SK-N-SH treated with all-trans-retinoic acid at 6 μM for 48 hours (cell line): ENCODE results near the gene FAM171A1.
"Not testable (repeated sequence)": the region's sequence is repeated elsewhere in the genome, so short reads cannot be mapped to it uniquely, and the experiment has no call there.

Source experiments
- ATAC-seq: fragments of 200-7000 bp; cut with Tn5 transposase; 3 replicates; pipeline ENCODE4 v1.9.1; 2020; ENCODE audit warnings: mild to moderate bottlenecking, moderate library complexity
- ARNTL ChIP-seq: fragments of 450-650 bp; formaldehyde crosslinking; IDR thresholded peaks from 2 replicates; pipeline ENCODE4 v1.5.0; 2020; ENCODE audit warnings: low read depth, mild to moderate bottlenecking, moderate library complexity, borderline replicate concordance
- BACH2 ChIP-seq: fragments of 250-450 bp; sonication (Bioruptor Pico); IDR thresholded peaks from 2 replicates; pipeline ENCODE4 v1.9.0; 2021; ENCODE audit warnings: mild to moderate bottlenecking, borderline replicate concordance
- CSDC2 ChIP-seq: fragments of 250-450 bp; sonication (Bioruptor Pico); IDR thresholded peaks from 2 replicates; pipeline ENCODE4 v1.5.0; 2020; ENCODE audit warnings: mild to moderate bottlenecking, moderate library complexity
- ESRRG ChIP-seq: fragments of 250-450 bp; sonication (Bioruptor Pico); IDR thresholded peaks from 2 replicates; pipeline ENCODE4 v1.6.1; 2021; ENCODE audit warnings: mild to moderate bottlenecking
- GLIS3 ChIP-seq: fragments of 250-450 bp; sonication (Bioruptor Pico); IDR thresholded peaks from 2 replicates; pipeline ENCODE4 v1.5.0; 2020; ENCODE audit warnings: mild to moderate bottlenecking, moderate library complexity
- ISL1 ChIP-seq: fragments of 250-450 bp; sonication (Bioruptor Pico); IDR thresholded peaks from 2 replicates; pipeline ENCODE4 v2.1.2; 2022; ENCODE audit warnings: mild to moderate bottlenecking, moderate library complexity
- OSR1 ChIP-seq: fragments of 250-450 bp; sonication (Bioruptor Pico); IDR thresholded peaks from 2 replicates; pipeline ENCODE4 v1.8.0; 2022; ENCODE audit warnings: moderate library complexity, mild to moderate bottlenecking, inconsistent platforms
- POU6F1 ChIP-seq: fragments of 250-450 bp; sonication (Bioruptor Pico); IDR thresholded peaks from 2 replicates; pipeline ENCODE4 v1.8.0; 2021; ENCODE audit warnings: low read depth, mild to moderate bottlenecking, moderate library complexity, borderline replicate concordance
- PPARA ChIP-seq: fragments of 250-450 bp; sonication (Bioruptor Pico); IDR thresholded peaks from 2 replicates; pipeline ENCODE4 v1.5.0; 2020; ENCODE audit warnings: mild to moderate bottlenecking, borderline replicate concordance
- RARB ChIP-seq: fragments of 250-450 bp; sonication (Bioruptor Pico); IDR thresholded peaks from 2 replicates; pipeline ENCODE4 v1.8.0; 2021; ENCODE audit warnings: mild to moderate bottlenecking, moderate library complexity
- SNAI2 ChIP-seq: fragments of 250-450 bp; sonication (Bioruptor Pico); IDR thresholded peaks from 2 replicates; pipeline ENCODE4 v1.5.0; 2020; ENCODE audit warnings: mild to moderate bottlenecking, moderate library complexity
- TCF4 ChIP-seq: fragments of 250-450 bp; sonication (Bioruptor Pico); IDR thresholded peaks from 2 replicates; pipeline ENCODE4 v1.8.0; 2021; ENCODE audit warnings: mild to moderate bottlenecking, moderate library complexity, borderline replicate concordance
- TOX ChIP-seq: fragments of 250-450 bp; sonication (Bioruptor Pico); IDR thresholded peaks from 2 replicates; pipeline ENCODE4 v1.8.0; 2021; ENCODE audit warnings: mild to moderate bottlenecking, moderate library complexity, borderline replicate concordance
- ZC3H10 ChIP-seq: fragments of 250-450 bp; sonication (Bioruptor Pico); IDR thresholded peaks from 2 replicates; pipeline ENCODE4 v1.5.1; 2021; ENCODE audit warnings: mild to moderate bottlenecking, moderate library complexity
- ZFP3 ChIP-seq: fragments of 250-450 bp; sonication (Bioruptor Pico); IDR thresholded peaks from 2 replicates; pipeline ENCODE4 v1.5.0; 2020; ENCODE audit warnings: mild to moderate bottlenecking, moderate library complexity
- ZFP30 ChIP-seq: fragments of 450-650 bp; formaldehyde crosslinking; IDR thresholded peaks from 2 replicates; pipeline ENCODE4 v1.5.0; 2022; ENCODE audit warnings: mild to moderate bottlenecking, moderate library complexity
- ZNF565 ChIP-seq: fragments of 450-650 bp; formaldehyde crosslinking; conservative IDR thresholded peaks from 2 replicates; pipeline ENCODE4 v1.5.0; 2020; ENCODE audit warnings: low read depth, mild to moderate bottlenecking, moderate library complexity
- ZNF70 ChIP-seq: fragments of 450-650 bp; formaldehyde crosslinking; IDR thresholded peaks from 2 replicates; pipeline ENCODE4 v1.5.0; 2020; ENCODE audit warnings: mild to moderate bottlenecking, moderate library complexity
- ZNF8 ChIP-seq: fragments of 450-650 bp; formaldehyde crosslinking; IDR thresholded peaks from 2 replicates; pipeline ENCODE4 v1.5.0; 2020; ENCODE audit warnings: mild to moderate bottlenecking, moderate library complexity
- TF ChIP-seq, protein P1 (sequence below): fragments of 250-450 bp; sonication (Bioruptor Pico); IDR thresholded peaks from 2 replicates; pipeline ENCODE4 v1.5.0; 2020; ENCODE audit warnings: mild to moderate bottlenecking, moderate library complexity
- TF ChIP-seq, protein P2 (sequence below): fragments of 250-450 bp; sonication (Bioruptor Pico); IDR thresholded peaks from 2 replicates; pipeline ENCODE4 v1.8.0; 2020; ENCODE audit warnings: mild to moderate bottlenecking, moderate library complexity, borderline replicate concordance
- TF ChIP-seq, protein P3 (sequence below): fragments of 250-450 bp; sonication (Bioruptor Pico); IDR thresholded peaks from 2 replicates; pipeline ENCODE4 v1.5.1; 2020; ENCODE audit warnings: low read depth, mild to moderate bottlenecking, moderate library complexity

The FAM171A1 gene

GRCh38 chr10:15408557-15408956, 37.5 kb upstream of the FAM171A1 start:
- ATAC-seq = no peak
- no peak for TF ChIP-seq OSR1 (CRISPR knock-in tag)
- TF ChIP-seq TOX (CRISPR knock-in tag) = no peak
- no peak for TF ChIP-seq PPARA
- TF ChIP-seq CSDC2 (CRISPR knock-in tag) = no peak
- TF ChIP-seq ISL1 (CRISPR knock-in tag) = no peak
- TF ChIP-seq POU6F1 = no peak

GRCh38 chr10:15405319-15405718, 34.2 kb upstream of the FAM171A1 start:
- TF ChIP-seq TCF4 (CRISPR knock-in tag) = no peak
- TF ChIP-seq OSR1 (CRISPR knock-in tag) = no peak
- TF ChIP-seq ZFP3 (CRISPR knock-in tag) = no peak
- no peak for TF ChIP-seq GLIS3 (CRISPR knock-in tag)
- TF ChIP-seq POU6F1 = no peak
- no peak for TF ChIP-seq RARB (CRISPR knock-in tag)
- TF ChIP-seq, protein P1, sequence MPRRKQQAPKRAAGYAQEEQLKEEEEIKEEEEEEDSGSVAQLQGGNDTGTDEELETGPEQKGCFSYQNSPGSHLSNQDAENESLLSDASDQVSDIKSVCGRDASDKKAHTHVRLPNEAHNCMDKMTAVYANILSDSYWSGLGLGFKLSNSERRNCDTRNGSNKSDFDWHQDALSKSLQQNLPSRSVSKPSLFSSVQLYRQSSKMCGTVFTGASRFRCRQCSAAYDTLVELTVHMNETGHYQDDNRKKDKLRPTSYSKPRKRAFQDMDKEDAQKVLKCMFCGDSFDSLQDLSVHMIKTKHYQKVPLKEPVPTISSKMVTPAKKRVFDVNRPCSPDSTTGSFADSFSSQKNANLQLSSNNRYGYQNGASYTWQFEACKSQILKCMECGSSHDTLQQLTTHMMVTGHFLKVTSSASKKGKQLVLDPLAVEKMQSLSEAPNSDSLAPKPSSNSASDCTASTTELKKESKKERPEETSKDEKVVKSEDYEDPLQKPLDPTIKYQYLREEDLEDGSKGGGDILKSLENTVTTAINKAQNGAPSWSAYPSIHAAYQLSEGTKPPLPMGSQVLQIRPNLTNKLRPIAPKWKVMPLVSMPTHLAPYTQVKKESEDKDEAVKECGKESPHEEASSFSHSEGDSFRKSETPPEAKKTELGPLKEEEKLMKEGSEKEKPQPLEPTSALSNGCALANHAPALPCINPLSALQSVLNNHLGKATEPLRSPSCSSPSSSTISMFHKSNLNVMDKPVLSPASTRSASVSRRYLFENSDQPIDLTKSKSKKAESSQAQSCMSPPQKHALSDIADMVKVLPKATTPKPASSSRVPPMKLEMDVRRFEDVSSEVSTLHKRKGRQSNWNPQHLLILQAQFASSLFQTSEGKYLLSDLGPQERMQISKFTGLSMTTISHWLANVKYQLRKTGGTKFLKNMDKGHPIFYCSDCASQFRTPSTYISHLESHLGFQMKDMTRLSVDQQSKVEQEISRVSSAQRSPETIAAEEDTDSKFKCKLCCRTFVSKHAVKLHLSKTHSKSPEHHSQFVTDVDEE (CRISPR knock-in tag) = no peak
- TF ChIP-seq ARNTL = no peak
- no peak for ATAC-seq

DNA sequence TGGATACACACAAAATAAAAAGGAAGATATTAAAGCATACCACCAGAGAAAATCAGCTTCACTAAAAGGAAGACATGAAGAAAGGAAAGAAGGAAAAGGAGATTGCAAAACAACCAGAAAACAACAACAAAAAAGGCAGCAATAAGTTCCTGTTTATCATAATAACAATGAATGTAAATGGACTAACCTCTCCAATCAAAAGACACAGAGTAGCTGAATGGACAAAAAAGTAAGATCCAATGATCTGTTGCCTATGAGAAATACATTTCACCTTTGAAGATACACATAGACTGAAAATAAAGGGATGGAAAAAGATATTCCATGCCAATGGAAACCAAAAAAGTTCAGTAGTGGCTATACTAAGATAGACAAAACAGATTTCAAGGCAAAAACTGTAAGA, 30.3 kb upstream of the FAM171A1 start:
- ATAC-seq = no peak
- TF ChIP-seq, protein P1 (CRISPR knock-in tag) = no peak
- TF ChIP-seq ZFP30 (CRISPR knock-in tag) (no peak), RARB (CRISPR knock-in tag) (no peak), ZC3H10 (CRISPR knock-in tag) (no peak), TOX (CRISPR knock-in tag) (no peak), ISL1 (CRISPR knock-in tag) (no peak), GLIS3 (CRISPR knock-in tag) (no peak), ZNF565 (CRISPR knock-in tag) (no peak), TCF4 (CRISPR knock-in tag) (no peak), SNAI2 (CRISPR knock-in tag) (no peak), ARNTL (no peak), ZNF70 (no peak), BACH2 (no peak), POU6F1 (no peak), ESRRG (CRISPR knock-in tag) (no peak), ZNF8 (CRISPR knock-in tag) (no peak), PPARA (no peak)
- TF ChIP-seq, protein P2, sequence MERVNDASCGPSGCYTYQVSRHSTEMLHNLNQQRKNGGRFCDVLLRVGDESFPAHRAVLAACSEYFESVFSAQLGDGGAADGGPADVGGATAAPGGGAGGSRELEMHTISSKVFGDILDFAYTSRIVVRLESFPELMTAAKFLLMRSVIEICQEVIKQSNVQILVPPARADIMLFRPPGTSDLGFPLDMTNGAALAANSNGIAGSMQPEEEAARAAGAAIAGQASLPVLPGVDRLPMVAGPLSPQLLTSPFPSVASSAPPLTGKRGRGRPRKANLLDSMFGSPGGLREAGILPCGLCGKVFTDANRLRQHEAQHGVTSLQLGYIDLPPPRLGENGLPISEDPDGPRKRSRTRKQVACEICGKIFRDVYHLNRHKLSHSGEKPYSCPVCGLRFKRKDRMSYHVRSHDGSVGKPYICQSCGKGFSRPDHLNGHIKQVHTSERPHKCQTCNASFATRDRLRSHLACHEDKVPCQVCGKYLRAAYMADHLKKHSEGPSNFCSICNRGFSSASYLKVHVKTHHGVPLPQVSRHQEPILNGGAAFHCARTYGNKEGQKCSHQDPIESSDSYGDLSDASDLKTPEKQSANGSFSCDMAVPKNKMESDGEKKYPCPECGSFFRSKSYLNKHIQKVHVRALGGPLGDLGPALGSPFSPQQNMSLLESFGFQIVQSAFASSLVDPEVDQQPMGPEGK (CRISPR knock-in tag) = no peak
- TF ChIP-seq, protein P3, sequence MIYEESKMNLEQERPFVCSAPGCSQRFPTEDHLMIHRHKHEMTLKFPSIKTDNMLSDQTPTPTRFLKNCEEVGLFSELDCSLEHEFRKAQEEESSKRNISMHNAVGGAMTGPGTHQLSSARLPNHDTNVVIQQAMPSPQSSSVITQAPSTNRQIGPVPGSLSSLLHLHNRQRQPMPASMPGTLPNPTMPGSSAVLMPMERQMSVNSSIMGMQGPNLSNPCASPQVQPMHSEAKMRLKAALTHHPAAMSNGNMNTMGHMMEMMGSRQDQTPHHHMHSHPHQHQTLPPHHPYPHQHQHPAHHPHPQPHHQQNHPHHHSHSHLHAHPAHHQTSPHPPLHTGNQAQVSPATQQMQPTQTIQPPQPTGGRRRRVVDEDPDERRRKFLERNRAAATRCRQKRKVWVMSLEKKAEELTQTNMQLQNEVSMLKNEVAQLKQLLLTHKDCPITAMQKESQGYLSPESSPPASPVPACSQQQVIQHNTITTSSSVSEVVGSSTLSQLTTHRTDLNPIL (CRISPR knock-in tag) = no peak

DNA sequence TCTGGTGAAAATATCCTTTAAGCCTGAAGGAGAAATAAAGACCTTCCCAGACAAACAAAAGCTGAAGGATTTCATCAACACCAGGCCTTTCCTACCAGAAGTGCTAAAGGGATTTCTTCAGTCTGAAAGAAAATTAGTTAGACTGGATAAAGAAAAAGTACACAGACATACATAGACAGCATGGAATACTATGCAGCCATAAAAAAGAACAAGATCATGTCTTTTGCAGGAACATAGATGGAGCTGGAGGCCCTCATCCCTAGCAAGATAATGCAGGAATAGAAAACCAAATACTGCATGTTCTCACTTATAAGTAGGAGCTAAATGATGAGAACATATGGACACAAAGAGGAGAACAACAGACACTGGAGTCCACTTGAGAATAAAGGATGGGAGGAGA, 29.4 kb upstream of the FAM171A1 start:
- ATAC-seq = not testable (repeated sequence)
